ENCODE results near the gene ZNF324.

GRCh38 chr19:58471736-58472135, 4.9 kb downstream of the ZNF324 start:
- TF ChIP-seq, protein P1, sequence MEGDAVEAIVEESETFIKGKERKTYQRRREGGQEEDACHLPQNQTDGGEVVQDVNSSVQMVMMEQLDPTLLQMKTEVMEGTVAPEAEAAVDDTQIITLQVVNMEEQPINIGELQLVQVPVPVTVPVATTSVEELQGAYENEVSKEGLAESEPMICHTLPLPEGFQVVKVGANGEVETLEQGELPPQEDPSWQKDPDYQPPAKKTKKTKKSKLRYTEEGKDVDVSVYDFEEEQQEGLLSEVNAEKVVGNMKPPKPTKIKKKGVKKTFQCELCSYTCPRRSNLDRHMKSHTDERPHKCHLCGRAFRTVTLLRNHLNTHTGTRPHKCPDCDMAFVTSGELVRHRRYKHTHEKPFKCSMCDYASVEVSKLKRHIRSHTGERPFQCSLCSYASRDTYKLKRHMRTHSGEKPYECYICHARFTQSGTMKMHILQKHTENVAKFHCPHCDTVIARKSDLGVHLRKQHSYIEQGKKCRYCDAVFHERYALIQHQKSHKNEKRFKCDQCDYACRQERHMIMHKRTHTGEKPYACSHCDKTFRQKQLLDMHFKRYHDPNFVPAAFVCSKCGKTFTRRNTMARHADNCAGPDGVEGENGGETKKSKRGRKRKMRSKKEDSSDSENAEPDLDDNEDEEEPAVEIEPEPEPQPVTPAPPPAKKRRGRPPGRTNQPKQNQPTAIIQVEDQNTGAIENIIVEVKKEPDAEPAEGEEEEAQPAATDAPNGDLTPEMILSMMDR (IDR thresholded peaks at IDR 0.05): no peak
- TF ChIP-seq POLR2A (IDR thresholded peaks at IDR 0.05): no peak
